GM19043 (cell line): Measurements from ENCODE around the gene NPAS2.

Experiments used
- ATAC-seq: cut with Tn5 transposase; IDR thresholded peaks from one replicate; pipeline ENCODE4 v1.9.1; 2021; ENCODE audit warnings: low read depth; ENCODE audit not compliant: unreplicated experiment

NPAS2 gene

GRCh38 chr2:100960688-100961087 lies 140.7 kb downstream of the NPAS2 start:
- ATAC-seq, result no peak

- ATAC-seq, result no peak
These were observed 142.6 kb downstream of the NPAS2 start for GRCh38 chr2:100962366-100963025.

GRCh38 chr2:100963026-100963375 lies 143.1 kb downstream of the NPAS2 start:
- ATAC-seq, result no peak

GRCh38 chr2:100964222-100964621 lies 144.3 kb downstream of the NPAS2 start:
- ATAC-seq, result no peak

GRCh38 chr2:100964681-100965169 lies 144.8 kb downstream of the NPAS2 start:
- ATAC-seq, result no peak

GRCh38 chr2:100965596-100965995 lies 145.7 kb downstream of the NPAS2 start:
- ATAC-seq, result no peak

- ATAC-seq, result no peak
These were observed 147.8 kb downstream of the NPAS2 start for GRCh38 chr2:100967716-100968115.

- no peak for ATAC-seq
These were observed 148.5 kb downstream of the NPAS2 start for GRCh38 chr2:100968146-100969145.

- ATAC-seq, result no peak
These were observed 150.1 kb downstream of the NPAS2 start for GRCh38 chr2:100969998-100970397.

- ATAC-seq, result no peak
These were observed 151.3 kb downstream of the NPAS2 start for GRCh38 chr2:100971221-100971620.

GRCh38 chr2:100972452-100972851 lies 152.5 kb downstream of the NPAS2 start:
- ATAC-seq, result no peak

- ATAC-seq, result no peak
These were observed 155.0 kb downstream of the NPAS2 start for GRCh38 chr2:100974712-100975520.

GRCh38 chr2:100975521-100975785 lies 155.5 kb downstream of the NPAS2 start:
- ATAC-seq, result no peak

- ATAC-seq, result no peak
These were observed 156.1 kb downstream of the NPAS2 start for GRCh38 chr2:100976061-100976460.

- ATAC-seq, result peak; percentile 92
These were observed 156.9 kb downstream of the NPAS2 start for GRCh38 chr2:100976645-100977391.

GRCh38 chr2:100977511-100977910 lies 157.6 kb downstream of the NPAS2 start:
- ATAC-seq, result no peak

GRCh38 chr2:100978582-100979191 lies 158.7 kb downstream of the NPAS2 start:
- no peak for ATAC-seq

- no peak for ATAC-seq
These were observed 160.1 kb downstream of the NPAS2 start for GRCh38 chr2:100980046-100980445.

GRCh38 chr2:100981011-100981410 lies 161.1 kb downstream of the NPAS2 start:
- no peak for ATAC-seq

GRCh38 chr2:100982431-100982861 lies 162.5 kb downstream of the NPAS2 start:
- ATAC-seq, result no peak
